ENCODE data around the gene AGXT2. TPM values are rescaled to one million over a fixed set of nuclear protein-coding genes. Genes with fewer than 3 reads are reported as not detected.

AGXT2 gene
- total RNA-seq, 6 experiments from 2014 or later: 24.7 to 88.2 (median 55.8) TPM

DNA sequence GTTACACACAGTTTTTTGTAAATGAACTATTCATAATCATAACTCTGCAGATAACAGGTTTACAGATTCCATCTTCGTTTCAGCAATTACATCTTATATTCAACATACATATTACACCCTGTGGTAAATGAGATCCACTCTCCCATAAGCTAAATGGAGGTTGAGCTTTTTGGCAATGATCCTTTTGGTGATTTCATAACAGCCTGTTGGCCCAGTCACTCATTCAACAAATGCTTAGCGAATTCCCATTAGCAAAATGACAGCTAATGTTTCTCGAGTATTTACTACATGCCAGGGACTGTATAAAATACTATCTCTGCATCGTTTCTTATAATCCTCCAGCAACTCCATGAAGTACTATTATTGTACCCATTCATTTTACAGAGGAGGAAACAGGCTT lies 25.4 kb upstream of the AGXT2 start:
- no peak overlapping the region for H3K4me3 ChIP-seq
- no peaks in the 10 kb centered on the region for H3K36me3 ChIP-seq
- H3K4me1 ChIP-seq: no peaks in the 10 kb centered on the region
- H3K9me3 ChIP-seq: no peaks in the 10 kb centered on the region
- ATAC-seq (peak in 3 of 4 donors; percentile 64 to 75 (median 68)), DNase-seq (no peak)
- TF ChIP-seq POLR2A (IDR thresholded peaks at IDR 0.05): no peak
- no peaks in the 10 kb centered on the region for H3K27me3 ChIP-seq
- H3K27ac ChIP-seq: no peak overlapping the region
- WGBS (ENCODE audit: insufficient coverage, low coverage, low lambda C conversion rate, missing lambda C conversion rate): 41% methylated on average over 4 of the region's 4 CpGs
- intact Hi-C loops (cut with DNase I): no loop called here

- no peak overlapping the region for H3K4me3 ChIP-seq
- no peaks in the 10 kb centered on the region for H3K9me3 ChIP-seq
- H3K36me3 ChIP-seq: no peaks in the 10 kb centered on the region
- H3K27me3 ChIP-seq: no peaks in the 10 kb centered on the region
- no peak for DNase-seq
- intact Hi-C loops (cut with DNase I): no loop called here
- 45% methylated on average over 1 of the region's 1 CpG for WGBS (ENCODE audit: insufficient coverage, low coverage, low lambda C conversion rate, missing lambda C conversion rate)
- TF ChIP-seq POLR2A (IDR thresholded peaks at IDR 0.05): no peak
- TF ChIP-seq, protein P1, sequence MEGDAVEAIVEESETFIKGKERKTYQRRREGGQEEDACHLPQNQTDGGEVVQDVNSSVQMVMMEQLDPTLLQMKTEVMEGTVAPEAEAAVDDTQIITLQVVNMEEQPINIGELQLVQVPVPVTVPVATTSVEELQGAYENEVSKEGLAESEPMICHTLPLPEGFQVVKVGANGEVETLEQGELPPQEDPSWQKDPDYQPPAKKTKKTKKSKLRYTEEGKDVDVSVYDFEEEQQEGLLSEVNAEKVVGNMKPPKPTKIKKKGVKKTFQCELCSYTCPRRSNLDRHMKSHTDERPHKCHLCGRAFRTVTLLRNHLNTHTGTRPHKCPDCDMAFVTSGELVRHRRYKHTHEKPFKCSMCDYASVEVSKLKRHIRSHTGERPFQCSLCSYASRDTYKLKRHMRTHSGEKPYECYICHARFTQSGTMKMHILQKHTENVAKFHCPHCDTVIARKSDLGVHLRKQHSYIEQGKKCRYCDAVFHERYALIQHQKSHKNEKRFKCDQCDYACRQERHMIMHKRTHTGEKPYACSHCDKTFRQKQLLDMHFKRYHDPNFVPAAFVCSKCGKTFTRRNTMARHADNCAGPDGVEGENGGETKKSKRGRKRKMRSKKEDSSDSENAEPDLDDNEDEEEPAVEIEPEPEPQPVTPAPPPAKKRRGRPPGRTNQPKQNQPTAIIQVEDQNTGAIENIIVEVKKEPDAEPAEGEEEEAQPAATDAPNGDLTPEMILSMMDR (IDR thresholded peaks at IDR 0.05): no peak
- peaks cover 0 to 9% (median 3%) of the 10 kb centered on the region in 4 donors for H3K4me1 ChIP-seq
- ATAC-seq: peak; percentile 40 to 78 (median 56)
- H3K27ac ChIP-seq: no peak overlapping the region
Observed at GRCh38 chr5:35069188-35069587, 21.4 kb upstream of the AGXT2 start.

DNA sequence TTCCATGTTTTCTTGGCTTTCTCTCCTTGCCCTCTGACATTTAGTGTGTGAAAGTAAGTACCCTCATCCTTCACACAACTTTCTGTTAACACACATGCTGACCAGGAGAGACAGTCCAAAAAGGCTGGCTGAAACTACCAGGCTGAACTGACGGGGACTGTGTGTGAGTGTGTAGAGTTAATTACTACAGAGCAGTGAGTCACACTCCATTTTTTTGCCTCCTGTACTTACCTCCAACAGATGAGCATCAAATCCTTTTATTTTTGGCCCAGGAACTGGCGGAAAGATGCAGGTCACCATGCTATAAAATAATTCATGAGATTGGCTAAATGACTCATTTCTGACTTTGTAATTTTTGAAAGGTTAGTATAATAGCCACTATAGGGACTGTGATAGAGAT lies 20.2 kb upstream of the AGXT2 start:
- ATAC-seq (no peak), DNase-seq (no peak)
- 77% methylated on average over 2 of the region's 2 CpGs for WGBS (ENCODE audit: insufficient coverage, low coverage, low lambda C conversion rate, missing lambda C conversion rate)
- intact Hi-C loops (cut with DNase I): no loop called here
- H3K27ac ChIP-seq: no peak overlapping the region
- H3K9me3 ChIP-seq: no peaks in the 10 kb centered on the region
- TF ChIP-seq, protein P1 (IDR thresholded peaks at IDR 0.05): no peak
- TF ChIP-seq POLR2A (IDR thresholded peaks at IDR 0.05): no peak
- no peaks in the 10 kb centered on the region for H3K27me3 ChIP-seq
- H3K4me3 ChIP-seq: no peak overlapping the region
- no peaks in the 10 kb centered on the region for H3K36me3 ChIP-seq
- H3K4me1 ChIP-seq: peaks cover 0 to 19% (median 5%) of the 10 kb centered on the region in 4 donors

GRCh38 chr5:35066260-35066795 lies 18.6 kb upstream of the AGXT2 start:
- TF ChIP-seq POLR2A (IDR thresholded peaks at IDR 0.05): no peak
- TF ChIP-seq, protein P1 (IDR thresholded peaks at IDR 0.05): no peak
- no peaks in the 10 kb centered on the region for H3K9me3 ChIP-seq
- 88% methylated on average over 4 of the region's 5 CpGs for WGBS (ENCODE audit: insufficient coverage, low coverage, low lambda C conversion rate, missing lambda C conversion rate)

GRCh38 chr5:35063414-35063813 lies 15.7 kb upstream of the AGXT2 start:
- 42% methylated on average over 4 of the region's 4 CpGs for WGBS (ENCODE audit: insufficient coverage, low coverage, low lambda C conversion rate, missing lambda C conversion rate)
- TF ChIP-seq, protein P1 (IDR thresholded peaks at IDR 0.05): no peak
- TF ChIP-seq POLR2A (IDR thresholded peaks at IDR 0.05): no peak
- no peak overlapping the region for H3K4me3 ChIP-seq
- no peaks in the 10 kb centered on the region for H3K27me3 ChIP-seq
- no peaks in the 10 kb centered on the region for H3K36me3 ChIP-seq
- ATAC-seq (peak; percentile 80 to 93 (median 85)), DNase-seq (peak in 1 of 3 donors; percentile 57)
- H3K4me1 ChIP-seq: peaks cover 0 to 47% (median 17%) of the 10 kb centered on the region in 4 donors
- intact Hi-C loops (cut with DNase I): no loop called here
- peak overlapping the region in 2 of 3 donors; percentile 47 to 50 for H3K27ac ChIP-seq
- no peaks in the 10 kb centered on the region for H3K9me3 ChIP-seq

More at GRCh38 chr5:35066260-35066795, 18.6 kb upstream of the AGXT2 start:
- DNase-seq (no peak), ATAC-seq (no peak)
- no peak overlapping the region for H3K27ac ChIP-seq
- H3K4me3 ChIP-seq: no peak overlapping the region
- intact Hi-C loops (cut with DNase I): no loop called here
- peaks cover 0 to 35% (median 13%) of the 10 kb centered on the region in 4 donors for H3K4me1 ChIP-seq
- H3K36me3 ChIP-seq: no peaks in the 10 kb centered on the region
- no peaks in the 10 kb centered on the region for H3K27me3 ChIP-seq
